HepG2 (cell line): Measurements from ENCODE around the gene SLC50A1. TPM values are rescaled to one million over a fixed set of nuclear protein-coding genes. Genes with fewer than 3 reads are reported as not detected.

Experiments used
- CREB3 ChIP-seq: sonication (generic); formaldehyde crosslinking; IDR thresholded peaks from 2 replicates; pipeline ENCODE4 v1.5.0; 2020; ENCODE audit warnings: missing genetic modification reagents
- MAFF ChIP-seq: IDR thresholded peaks from 2 replicates; pipeline ENCODE4 v1.6.1; 2011; ENCODE audit warnings: low read depth, low read length, improper control_type of control experiment
- NKX3-1 ChIP-seq: sonication (generic); formaldehyde crosslinking; IDR thresholded peaks from 2 replicates; pipeline ENCODE4 v1.5.0; 2020; ENCODE audit warnings: missing genetic modification reagents
- NR2F1 ChIP-seq, 2 experiments: fragments of 450-650 bp in 1 of 2; formaldehyde crosslinking in 1 of 2; IDR thresholded peaks; 2 replicates each; pipeline versions ENCODE4 v1.5.0 to v1.6.1; 2016 to 2020; ENCODE audit warnings: mild to moderate bottlenecking in 1 of 2, missing compliant biosample characterization in 1 of 2, missing genetic modification reagents in 1 of 2, moderate library complexity in 1 of 2
- PLSCR1 ChIP-seq: sonication (generic); formaldehyde crosslinking; IDR thresholded peaks from 2 replicates; pipeline ENCODE4 v1.5.0; 2020; ENCODE audit warnings: missing genetic modification reagents, mild to moderate bottlenecking, borderline replicate concordance
- RERE ChIP-seq: IDR thresholded peaks from 2 replicates; pipeline ENCODE4 v1.6.1; 2016; ENCODE audit warnings: low read depth, missing genetic modification reagents, missing compliant biosample characterization
- ZNF441 ChIP-seq: sonication (generic); formaldehyde crosslinking; IDR thresholded peaks from 2 replicates; pipeline ENCODE4 v1.7.0; 2021; ENCODE audit warnings: missing genetic modification reagents, borderline replicate concordance
- ZNF513 ChIP-seq: sonication (generic); formaldehyde crosslinking; conservative IDR thresholded peaks from 2 replicates; pipeline ENCODE4 v1.5.0; 2020; ENCODE audit warnings: missing genetic modification reagents
- ZNF530 ChIP-seq: sonication (generic); formaldehyde crosslinking; IDR thresholded peaks from 2 replicates; pipeline ENCODE4 v1.5.0; 2020; ENCODE audit warnings: low read depth, mild to moderate bottlenecking, missing genetic modification reagents
- ZNF546 ChIP-seq: sonication (generic); formaldehyde crosslinking; conservative IDR thresholded peaks from 2 replicates; pipeline ENCODE4 v1.8.1; 2023; ENCODE audit warnings: mild to moderate bottlenecking, missing genetic modification reagents
- ZNF776 ChIP-seq: sonication (generic); formaldehyde crosslinking; IDR thresholded peaks from 2 replicates; pipeline ENCODE4 v1.4.0; 2020; ENCODE audit warnings: mild to moderate bottlenecking, missing genetic modification reagents
- ZNF790 ChIP-seq: sonication (generic); formaldehyde crosslinking; IDR thresholded peaks from 2 replicates; pipeline ENCODE4 v1.8.0; 2022; ENCODE audit warnings: missing genetic modification reagents, mild to moderate bottlenecking, borderline replicate concordance
- ZSCAN25 ChIP-seq: sonication (generic); formaldehyde crosslinking; IDR thresholded peaks from 2 replicates; pipeline ENCODE4 v1.8.0; 2022; ENCODE audit warnings: mild to moderate bottlenecking, missing genetic modification reagents
- polyA plus RNA-seq, 8 experiments: library from polyadenylated mRNA; depleted of rRNA in 3 of 8; stranded (reverse) in 7 of 8; unstranded in 1 of 8; fragments of >200 nt; fragmentation: Illumina TruSeq in 4 of 8; extraction: Trizol in 4 of 8; gene quantifications; 2 replicates each; pipeline versions ENCODE4 v1.2.1 to v1.2.3, GENCODE V29; 2011 to 2016; ENCODE audit warnings: low read depth in 4 of 8, missing spikeins in 1 of 8, mixed read lengths in 1 of 8; ENCODE audit not compliant: insufficient read depth in 1 of 8
- total RNA-seq, 5 experiments: library from RNA; depleted of rRNA; stranded (reverse); fragments of >200 nt; fragmentation: Illumina TruSeq; extraction: Trizol; gene quantifications; 2 replicates each; pipeline ENCODE4 v1.2.3, GENCODE V29; 2016; ENCODE audit warnings: low read depth in 1 of 5
- TF ChIP-seq, protein P1 (sequence below): sonication (generic); formaldehyde crosslinking; IDR thresholded peaks from 2 replicates; pipeline ENCODE4 v1.4.0; 2020; ENCODE audit warnings: missing genetic modification reagents

SLC50A1 gene
- total and polyA plus RNA-seq, 2 of the 13 experiments (the other 11 are each of a cell fraction or from before 2014, with no cell fraction given) = 22.5 to 46.8 TPM

DNA sequence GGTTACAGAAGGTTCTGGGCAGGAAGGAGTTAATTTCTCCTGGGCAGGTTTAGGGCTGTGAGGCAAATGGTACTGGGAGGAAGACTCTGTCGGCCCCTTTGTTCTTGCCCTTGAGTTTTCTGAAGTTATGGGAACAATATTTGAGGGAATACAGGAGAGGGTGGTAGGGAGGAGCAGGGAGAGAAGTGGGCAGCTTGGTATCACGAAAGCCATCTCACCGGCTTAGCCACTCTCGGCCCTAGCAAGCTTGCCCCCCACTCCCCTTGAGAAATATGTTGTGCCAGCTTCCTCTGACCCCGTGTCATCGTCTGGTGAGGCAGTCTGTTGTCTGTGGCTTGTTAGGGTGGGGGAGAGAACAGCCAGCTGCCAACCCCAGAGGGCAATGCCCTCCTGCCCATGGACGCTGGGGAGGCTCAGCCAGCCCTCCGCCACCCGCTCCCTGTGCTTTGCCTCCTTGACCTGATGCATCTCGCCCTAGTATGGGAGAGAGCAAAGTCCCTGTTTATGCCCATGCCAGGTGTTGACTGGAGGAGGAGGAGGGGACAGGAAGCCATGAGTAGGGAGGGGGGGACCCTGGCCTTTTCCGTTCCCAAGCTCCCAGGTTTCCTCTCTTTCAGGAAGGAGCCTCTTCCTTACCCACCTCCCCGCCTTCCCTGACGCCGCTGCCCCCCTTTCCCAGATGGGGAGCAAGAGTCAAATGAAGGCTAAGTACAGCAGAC, 6.7 kb upstream of the SLC50A1 start (continued):
- TF ChIP-seq, protein P1, sequence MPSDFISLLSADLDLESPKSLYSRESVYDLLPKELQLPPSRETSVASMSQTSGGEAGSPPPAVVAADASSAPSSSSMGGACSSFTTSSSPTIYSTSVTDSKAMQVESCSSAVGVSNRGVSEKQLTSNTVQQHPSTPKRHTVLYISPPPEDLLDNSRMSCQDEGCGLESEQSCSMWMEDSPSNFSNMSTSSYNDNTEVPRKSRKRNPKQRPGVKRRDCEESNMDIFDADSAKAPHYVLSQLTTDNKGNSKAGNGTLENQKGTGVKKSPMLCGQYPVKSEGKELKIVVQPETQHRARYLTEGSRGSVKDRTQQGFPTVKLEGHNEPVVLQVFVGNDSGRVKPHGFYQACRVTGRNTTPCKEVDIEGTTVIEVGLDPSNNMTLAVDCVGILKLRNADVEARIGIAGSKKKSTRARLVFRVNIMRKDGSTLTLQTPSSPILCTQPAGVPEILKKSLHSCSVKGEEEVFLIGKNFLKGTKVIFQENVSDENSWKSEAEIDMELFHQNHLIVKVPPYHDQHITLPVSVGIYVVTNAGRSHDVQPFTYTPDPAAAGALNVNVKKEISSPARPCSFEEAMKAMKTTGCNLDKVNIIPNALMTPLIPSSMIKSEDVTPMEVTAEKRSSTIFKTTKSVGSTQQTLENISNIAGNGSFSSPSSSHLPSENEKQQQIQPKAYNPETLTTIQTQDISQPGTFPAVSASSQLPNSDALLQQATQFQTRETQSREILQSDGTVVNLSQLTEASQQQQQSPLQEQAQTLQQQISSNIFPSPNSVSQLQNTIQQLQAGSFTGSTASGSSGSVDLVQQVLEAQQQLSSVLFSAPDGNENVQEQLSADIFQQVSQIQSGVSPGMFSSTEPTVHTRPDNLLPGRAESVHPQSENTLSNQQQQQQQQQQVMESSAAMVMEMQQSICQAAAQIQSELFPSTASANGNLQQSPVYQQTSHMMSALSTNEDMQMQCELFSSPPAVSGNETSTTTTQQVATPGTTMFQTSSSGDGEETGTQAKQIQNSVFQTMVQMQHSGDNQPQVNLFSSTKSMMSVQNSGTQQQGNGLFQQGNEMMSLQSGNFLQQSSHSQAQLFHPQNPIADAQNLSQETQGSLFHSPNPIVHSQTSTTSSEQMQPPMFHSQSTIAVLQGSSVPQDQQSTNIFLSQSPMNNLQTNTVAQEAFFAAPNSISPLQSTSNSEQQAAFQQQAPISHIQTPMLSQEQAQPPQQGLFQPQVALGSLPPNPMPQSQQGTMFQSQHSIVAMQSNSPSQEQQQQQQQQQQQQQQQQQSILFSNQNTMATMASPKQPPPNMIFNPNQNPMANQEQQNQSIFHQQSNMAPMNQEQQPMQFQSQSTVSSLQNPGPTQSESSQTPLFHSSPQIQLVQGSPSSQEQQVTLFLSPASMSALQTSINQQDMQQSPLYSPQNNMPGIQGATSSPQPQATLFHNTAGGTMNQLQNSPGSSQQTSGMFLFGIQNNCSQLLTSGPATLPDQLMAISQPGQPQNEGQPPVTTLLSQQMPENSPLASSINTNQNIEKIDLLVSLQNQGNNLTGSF (CRISPR knock-in tag) = no peak
- TF ChIP-seq CREB3 (CRISPR knock-in tag) (no peak), RERE (CRISPR knock-in tag) (peak; percentile 74), NKX3-1 (no peak), ZNF441 (no peak; the same call in 1 of the 2 replicates), ZNF546 (no peak), MAFF (no peak), ZNF776 (CRISPR knock-in tag) (0 out of 2 replicates have a peak, but pooled peaks have one; percentile 37), ZNF513 (CRISPR knock-in tag) (no peak), ZSCAN25 (peak; percentile 84), ZNF790 (CRISPR knock-in tag) (peak; percentile 85; the same call in 1 of the 2 replicates), PLSCR1 (CRISPR knock-in tag) (no peak), NR2F1 (CRISPR knock-in tag; IDR thresholded peaks at IDR 0.05) (peak in 1 of 2 experiments; percentile 68; a peak in 1 of 4 replicates), ZNF530 (CRISPR knock-in tag) (no peak)
